Measurements from ENCODE around the gene PSMB10.

PSMB10 gene

GRCh38 chr16:67927131-67927941 is 9.3 kb downstream of the PSMB10 start:
- TF ChIP-seq, protein P1, sequence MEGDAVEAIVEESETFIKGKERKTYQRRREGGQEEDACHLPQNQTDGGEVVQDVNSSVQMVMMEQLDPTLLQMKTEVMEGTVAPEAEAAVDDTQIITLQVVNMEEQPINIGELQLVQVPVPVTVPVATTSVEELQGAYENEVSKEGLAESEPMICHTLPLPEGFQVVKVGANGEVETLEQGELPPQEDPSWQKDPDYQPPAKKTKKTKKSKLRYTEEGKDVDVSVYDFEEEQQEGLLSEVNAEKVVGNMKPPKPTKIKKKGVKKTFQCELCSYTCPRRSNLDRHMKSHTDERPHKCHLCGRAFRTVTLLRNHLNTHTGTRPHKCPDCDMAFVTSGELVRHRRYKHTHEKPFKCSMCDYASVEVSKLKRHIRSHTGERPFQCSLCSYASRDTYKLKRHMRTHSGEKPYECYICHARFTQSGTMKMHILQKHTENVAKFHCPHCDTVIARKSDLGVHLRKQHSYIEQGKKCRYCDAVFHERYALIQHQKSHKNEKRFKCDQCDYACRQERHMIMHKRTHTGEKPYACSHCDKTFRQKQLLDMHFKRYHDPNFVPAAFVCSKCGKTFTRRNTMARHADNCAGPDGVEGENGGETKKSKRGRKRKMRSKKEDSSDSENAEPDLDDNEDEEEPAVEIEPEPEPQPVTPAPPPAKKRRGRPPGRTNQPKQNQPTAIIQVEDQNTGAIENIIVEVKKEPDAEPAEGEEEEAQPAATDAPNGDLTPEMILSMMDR (IDR thresholded peaks at IDR 0.05; ENCODE audit: extremely low read depth, missing control alignments), result no peak
- no peak for DNase-seq (ENCODE audit: low spot score)

GRCh38 chr16:67926181-67926750 is 10.4 kb downstream of the PSMB10 start:
- TF ChIP-seq, protein P1 (IDR thresholded peaks at IDR 0.05; ENCODE audit: extremely low read depth, missing control alignments), result no peak
- no peak for DNase-seq (ENCODE audit: low spot score)

DNA sequence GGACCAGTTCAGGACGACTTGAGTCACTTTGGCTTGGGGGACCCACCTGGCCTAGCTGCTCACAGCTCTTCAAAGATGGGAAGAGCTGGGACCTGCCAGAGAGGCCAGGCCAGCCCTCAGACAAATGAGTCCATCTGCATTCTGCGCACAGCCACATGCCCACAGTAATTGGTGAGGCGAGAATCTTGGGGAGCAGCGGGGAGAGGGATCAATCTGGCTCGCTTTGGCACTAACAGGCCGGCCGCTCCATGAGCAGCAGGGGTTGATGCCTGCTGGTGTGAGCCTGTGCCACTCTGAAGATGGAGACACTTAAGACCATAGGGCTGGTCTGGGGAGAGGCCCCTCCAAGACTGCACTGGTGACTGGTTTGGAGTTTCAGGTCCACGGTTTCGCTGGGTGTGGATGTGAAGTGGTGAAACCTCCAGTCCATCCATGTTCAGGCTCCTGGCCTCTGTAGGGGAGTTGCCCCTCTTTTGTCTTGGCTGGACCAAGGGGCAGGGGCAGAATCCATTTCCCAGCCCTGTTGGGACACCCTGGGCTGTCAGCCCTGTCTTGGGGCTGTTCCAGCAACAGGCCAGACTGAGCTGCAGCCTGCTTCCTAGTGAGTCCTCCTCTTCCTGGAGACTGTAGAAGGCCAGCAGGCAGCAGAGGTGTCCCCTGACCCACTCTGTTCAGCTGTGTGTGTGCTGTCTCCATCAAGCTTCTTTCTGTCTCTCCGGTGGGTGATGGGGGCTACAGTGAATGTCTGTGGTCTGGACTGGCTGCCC is 12.3 kb downstream of the PSMB10 start:
- TF ChIP-seq, protein P1 (IDR thresholded peaks at IDR 0.05; ENCODE audit: extremely low read depth, missing control alignments), result no peak
- no peak for DNase-seq (ENCODE audit: low spot score)

- no peak for DNase-seq (ENCODE audit: low spot score)
- TF ChIP-seq, protein P1 (IDR thresholded peaks at IDR 0.05; ENCODE audit: extremely low read depth, missing control alignments), result no peak
These were observed 13.1 kb downstream of the PSMB10 start for GRCh38 chr16:67923414-67924116.

DNA sequence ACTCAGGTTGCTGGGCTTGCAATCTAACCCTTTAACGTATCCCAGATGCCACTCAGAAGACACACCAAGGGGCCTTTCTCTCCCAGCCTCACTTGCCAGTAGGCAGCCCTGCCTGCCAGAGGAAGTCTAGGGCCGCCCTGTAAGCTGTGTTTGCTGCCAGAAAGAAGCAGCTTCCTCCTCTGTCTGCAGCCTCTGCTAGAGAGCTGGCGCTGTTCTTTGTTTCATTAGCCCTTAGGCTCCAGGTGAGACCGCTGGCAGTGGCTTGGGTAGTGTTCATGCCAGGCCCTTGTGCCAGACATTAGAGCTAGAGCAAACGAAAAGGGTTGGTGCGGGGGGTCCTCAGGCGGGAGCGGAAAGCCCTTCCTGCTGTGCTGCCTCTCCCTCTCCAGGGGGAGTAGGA is 13.9 kb downstream of the PSMB10 start:
- no peak for DNase-seq (ENCODE audit: low spot score)
- TF ChIP-seq, protein P1 (IDR thresholded peaks at IDR 0.05; ENCODE audit: extremely low read depth, missing control alignments), result no peak

DNA sequence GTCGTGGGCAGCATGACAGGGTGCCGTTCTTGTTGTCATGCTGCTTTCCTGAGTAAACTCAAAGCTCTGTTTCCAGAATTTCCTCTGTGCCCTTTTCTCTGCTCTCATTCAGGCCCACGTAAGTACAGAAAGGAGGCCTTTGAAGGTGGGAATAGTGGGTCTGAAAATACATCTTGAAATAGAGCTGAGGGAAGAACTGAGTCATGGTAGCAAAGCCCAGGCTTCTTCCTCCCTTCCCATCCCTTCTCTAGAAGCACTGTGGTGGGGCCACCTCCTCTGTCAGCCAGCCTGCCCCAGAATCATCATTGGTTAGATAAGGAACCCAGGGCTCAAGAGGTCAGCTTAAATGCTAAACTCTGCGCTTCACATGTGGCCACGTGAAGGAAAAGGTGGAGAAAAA is 14.4 kb downstream of the PSMB10 start:
- DNase-seq (ENCODE audit: low spot score), result no peak
- TF ChIP-seq, protein P1 (IDR thresholded peaks at IDR 0.05; ENCODE audit: extremely low read depth, missing control alignments), result no peak

All from GM20000 (cell line).